GM20431 (cell line): ENCODE results near the gene SH2D3C.

Experiments
- in situ Hi-C: fragments of 300-500 bp; cut with MseI, MboI; formaldehyde crosslinking; loops from one replicate; pipeline ENCODE4 v1.15.0; 2020; ENCODE audit warnings: low sequenced_read_pairs; ENCODE audit not compliant: unreplicated experiment

Gene SH2D3C

DNA sequence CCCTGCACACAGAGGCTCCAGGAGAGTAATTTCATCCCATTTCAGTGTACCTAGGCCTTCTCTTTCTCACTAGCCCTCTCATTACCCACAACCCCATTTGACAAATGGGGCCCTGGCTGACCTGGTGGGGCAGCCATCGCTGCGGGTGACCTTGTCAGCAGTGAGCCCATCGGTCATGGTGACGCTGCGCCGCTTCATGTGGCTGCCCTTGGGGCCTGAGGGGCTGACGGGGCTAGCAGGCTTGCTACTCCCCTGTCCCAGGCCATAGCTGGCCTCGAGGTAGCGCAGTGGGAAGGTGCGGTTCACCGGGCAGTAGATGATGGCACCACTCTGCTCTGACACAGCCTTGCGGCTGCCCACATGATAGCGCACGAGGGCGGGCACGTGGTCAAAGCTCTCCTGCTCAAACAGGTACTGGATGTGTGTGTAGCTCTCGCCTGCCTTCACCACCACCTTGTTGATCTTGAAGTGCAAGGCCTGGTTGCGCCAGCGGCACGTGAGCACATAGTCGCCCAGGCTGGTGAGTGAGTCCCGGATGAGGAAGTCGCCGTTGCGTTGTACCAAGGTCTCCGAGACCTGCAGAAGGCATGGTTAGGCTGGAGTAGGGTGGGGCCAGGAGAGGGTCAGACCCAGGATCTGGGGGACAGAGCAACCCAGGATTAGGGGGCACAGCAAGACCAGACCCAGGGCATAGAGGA is 29.2 kb downstream of the SH2D3C start:
- in situ Hi-C loops, result no loop called here

DNA sequence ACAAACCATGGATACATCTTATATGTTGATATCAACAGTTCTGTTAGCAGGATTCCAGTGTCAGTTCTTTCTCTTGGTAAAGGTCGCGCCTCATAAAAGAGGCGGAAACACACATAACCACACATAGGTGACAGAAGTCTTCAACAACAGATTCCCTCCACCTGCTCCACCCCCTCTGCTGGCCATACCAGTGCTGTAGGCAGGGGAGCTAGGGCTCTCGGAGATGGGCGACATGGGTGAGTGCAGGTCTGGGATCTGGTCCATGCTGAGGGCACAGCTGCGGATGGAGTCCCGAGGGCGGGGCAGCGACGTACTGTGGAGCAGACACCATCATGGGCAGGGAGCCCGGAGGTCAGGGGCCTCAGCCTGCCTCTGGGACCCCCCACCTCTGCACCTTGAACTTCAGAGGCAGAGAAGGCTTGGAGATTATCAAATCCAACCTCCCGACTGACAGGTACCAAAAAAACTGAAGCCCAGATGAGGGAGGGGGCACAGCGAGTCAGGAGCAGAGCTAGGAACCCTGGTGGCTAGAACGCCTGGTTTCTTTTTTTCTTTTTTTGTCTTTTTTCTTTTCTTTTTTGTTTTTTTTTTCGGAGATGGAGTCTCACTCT is 31.4 kb downstream of the SH2D3C start:
- in situ Hi-C loops, result no loop called here

DNA sequence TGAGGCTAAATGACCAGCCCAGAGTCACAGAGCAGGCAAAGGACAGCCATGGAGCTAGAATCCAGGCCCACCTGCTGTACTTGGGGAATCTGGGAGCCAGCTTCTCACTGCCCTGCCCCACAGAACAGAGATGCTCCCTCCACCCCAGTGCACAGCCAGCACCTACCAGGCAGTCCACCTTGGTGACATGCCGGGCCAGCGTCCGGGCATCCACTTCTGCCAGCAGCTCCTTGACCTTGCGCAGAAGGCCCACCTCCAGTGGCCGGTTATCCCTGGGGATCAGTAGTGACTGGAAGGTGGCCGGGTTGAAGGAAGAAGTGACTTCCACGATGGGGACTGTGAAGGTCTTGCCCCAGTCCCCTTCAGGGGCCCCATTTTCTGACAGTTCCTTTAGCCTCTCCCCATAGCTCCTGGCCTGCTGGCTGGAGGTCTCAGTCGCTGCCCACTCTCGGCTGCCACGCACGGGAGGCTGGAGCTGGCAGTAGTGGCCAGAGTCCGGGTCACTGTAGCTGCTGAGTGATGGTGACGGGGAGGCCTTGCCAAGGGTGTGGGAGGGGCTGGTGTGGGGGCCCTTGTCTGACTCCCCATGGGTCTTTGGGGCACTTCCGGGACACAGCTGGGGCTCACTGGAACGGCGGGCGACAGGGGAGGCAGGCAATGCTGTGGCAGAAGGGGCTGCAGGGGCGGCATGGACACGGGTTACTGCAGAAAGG is 33.9 kb downstream of the SH2D3C start:
- in situ Hi-C loops, result no loop called here

DNA sequence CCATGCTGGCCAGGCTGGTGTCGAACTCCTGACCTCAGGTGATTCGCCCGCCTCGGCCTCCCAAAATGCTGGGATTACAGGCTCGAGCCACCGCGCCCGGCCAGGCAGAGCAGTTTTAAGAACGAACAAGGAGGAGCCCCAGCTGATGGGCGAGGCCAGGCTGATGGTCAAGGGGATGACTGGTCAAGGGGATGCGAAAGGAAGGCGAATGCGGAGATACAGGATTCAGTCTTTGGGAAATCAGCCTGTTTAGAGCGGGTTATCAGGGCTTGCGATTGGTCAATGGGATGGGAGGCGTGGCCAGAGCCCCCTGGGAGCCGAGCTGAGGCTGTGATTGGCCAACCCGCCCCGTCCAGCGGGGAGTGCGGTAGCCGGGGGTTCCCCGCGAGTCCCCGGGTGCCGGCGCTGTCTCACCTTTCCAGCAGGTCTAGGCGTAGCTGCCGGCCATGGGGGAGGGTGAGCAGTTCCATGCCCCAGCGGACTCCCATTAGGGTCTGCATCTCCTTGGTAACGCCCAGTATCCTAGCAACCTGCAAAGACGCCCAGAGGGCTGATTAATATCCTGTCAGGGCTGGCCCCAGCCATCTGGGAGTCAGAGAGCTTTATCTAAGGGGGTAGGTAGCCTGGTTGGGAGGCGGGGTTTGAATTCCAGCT is 35.9 kb downstream of the SH2D3C start:
- in situ Hi-C loops, result no loop called here

DNA sequence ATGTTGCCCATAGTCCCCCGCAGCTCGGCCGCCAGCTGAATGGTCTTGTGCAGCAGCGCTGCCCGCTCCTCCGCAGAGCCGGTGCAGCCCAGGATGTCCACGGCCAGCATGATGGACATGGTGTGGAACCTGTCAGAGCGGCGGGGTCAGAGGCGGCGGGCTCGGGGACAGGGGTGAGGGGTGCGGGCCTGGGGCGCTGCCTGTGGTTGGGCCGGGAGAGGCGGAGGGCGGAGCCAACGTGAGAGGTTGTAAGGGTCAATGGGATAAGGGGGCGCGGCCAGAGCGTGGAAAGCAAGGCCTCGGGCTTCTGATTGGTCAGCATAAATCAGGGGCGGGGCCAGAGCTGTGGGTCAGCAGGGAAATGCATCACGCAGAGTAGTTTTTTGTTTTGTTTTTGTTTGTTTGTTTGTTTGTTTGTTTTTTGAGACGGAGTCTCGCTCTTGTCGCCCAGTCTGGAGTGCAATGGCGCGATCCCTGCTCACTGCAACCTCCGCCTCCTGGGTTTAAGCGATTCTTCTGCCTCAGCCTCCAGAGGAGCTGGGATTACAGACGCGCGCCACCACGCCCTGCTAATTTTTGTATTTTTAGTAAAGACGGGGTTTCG is 36.5 kb downstream of the SH2D3C start:
- in situ Hi-C loops, result no loop called here

DNA sequence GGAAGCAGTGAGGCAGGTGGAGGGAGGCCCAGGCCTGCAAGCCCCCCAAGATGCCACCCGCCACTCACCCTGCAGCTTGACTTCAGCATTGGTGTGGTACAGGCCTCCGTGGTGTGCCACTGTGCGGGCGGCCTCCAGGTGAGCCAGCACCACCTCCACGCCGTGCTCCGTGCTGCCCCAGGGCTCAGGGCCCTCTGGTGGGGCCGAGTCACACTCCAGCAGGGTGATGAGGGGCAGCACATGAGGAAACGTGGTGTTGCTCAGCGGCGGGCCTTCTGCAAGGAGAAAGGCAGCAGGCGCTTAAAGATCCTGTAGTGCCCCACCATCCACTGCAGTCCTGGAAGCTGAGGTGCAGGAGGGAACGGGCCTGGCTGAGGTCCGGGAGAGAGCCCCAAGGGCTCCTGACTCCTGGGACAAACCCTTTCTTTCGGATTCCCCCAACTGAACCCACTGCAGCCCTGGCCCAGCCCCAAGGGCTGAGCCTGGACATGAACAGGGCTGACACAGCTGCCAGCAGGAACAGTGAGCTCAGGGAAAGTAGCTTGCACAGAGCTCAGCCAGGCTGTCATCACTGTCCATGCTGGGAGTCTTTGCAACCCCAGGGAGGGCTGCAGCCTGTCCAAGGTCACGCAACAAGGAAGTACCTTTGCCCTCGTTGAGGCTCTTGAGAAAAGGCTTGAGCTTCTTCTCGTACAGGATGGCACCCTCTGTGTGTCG is 38.7 kb downstream of the SH2D3C start:
- in situ Hi-C loops, result no loop called here

DNA sequence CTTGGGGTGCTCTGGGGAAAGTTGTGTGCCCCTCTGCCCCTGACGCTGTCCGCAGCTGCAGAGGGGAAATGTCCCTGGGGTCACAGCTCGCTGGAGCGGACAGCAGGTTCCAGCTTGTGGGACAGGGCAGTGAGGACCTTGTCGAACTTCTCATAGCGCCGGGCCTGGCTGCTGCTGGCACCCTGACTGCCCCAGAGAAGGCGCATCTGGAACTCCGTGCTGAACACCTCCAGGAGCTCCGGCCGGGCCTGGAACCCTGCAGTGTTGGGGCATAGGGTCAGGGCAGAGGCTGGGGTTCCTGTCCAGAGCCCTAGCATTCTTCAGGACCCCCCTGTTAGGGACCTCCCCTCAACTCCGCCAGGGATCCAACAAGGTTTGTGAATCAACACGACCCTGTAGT is 39.8 kb downstream of the SH2D3C start:
- in situ Hi-C loops, result no loop called here

DNA sequence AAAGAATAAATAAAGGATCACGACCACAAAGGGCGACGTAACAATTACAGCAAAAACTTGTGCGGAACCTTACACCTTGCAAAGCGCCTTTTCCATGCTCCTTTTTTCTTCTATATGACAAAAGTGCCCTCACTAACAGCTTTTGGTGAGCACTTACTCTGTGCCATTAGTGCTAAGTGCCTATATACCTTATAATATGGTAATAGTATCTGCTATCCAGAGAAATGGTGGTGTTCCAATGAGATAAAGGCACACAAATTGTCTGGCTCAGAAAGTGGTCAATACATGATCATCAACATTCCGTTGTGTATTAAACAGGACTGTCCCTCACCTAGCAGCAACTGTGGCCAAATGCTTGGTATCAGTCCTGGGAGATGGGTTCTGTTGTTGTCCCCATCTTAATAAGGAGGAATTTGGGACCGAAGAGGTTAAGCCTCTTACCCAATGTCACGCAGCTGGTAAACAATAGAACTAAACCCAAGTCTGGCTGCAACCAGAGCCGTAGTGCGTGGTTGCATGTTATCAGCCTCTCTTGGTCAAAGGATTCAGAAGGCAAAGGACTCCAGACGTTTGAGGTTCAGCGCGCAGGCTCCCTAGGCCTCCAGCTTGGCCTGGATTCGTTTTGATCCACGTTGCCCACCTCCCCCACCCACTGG is 42.8 kb downstream of the SH2D3C start:
- in situ Hi-C loops, result no loop called here

DNA sequence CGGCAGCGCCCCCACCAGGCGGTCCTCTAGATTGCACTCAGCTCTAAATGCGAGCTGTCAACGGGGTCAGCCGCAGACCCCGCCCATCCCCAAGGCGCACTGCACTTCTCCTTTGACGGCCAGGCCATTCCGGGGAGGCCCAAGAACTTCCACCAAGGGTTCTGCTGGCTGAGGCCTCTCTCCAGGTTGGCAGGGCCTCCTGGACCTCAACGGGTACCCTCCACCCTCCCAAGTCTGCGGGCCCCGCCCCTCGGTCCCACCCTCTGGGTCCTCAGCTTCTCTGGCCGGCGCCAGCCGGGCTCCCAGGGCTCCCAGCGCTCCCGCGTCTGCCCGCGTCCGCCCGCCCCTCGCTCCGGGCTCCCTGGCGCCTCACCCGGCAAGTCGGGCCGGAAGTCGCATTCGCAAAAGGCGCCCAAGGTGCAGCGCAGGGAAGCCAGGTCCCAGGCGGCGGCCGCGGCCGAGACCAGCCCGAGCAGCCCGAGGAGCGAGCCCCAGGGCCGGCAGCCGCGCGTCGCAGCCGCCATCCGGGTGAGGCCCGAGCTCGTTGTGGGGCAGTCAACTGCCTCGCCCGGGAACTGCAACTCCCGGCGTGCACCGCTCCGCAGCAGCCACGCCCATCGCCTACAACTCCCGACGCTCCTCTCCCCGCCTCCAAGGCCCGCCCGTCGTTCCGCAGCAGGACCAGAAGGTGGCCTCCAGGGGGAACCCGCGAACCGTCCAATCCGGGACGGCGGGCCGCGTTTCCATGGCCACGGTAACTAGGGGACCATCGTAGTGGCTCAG is 43.5 kb downstream of the SH2D3C start, which contains the start of gene TOR2A:
TOR2A (minus strand) TSS at position 548 of the 783 bp plus-strand sequence; CDS start at position 524, 24 bp downstream.
- in situ Hi-C loops, result no loop called here

DNA sequence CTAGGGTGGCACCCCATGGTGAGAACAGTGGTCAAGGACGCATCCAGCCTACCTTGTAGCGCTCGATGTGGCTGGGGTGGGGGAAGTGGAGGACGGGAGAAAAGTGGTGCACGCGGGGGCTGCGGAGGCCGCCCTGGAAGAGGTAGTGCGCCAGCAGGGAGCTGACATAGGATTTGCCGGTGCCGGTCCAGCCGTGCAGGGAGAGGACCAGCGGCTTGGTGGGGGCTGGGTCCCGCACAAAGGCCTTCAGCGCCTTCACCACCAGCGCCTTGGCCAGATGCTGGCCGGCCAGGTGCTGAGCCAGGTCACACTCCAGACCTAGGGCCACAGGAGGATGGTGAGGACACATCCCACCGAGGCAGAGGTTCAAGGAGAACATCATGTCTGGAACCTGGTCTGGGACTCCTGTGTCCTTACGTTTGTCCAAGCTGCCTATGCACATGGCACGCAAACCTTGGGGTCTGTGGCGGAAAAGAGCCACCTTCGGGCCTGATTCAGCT is 44.2 kb downstream of the SH2D3C start:
- in situ Hi-C loops, result no loop called here

DNA sequence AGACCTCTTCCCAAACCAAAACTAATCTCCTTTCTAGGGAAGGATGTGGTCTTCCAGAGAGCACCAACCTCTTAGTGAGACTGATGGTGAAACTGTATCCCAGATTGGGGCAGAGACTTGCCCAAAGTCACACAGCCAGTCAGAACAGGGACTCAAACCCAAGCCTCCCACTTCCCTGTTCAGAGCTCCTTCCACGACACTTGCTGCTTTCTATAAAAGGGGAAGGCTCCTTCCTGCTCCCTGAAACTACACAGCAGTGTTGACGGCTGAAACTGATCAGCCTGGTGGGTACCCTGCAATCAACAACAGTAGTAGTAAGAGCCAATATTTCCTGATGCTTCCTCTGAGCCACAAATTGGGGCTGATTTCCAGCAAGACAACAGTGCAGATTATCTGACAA is 44.9 kb downstream of the SH2D3C start:
- in situ Hi-C loops, result no loop called here

DNA sequence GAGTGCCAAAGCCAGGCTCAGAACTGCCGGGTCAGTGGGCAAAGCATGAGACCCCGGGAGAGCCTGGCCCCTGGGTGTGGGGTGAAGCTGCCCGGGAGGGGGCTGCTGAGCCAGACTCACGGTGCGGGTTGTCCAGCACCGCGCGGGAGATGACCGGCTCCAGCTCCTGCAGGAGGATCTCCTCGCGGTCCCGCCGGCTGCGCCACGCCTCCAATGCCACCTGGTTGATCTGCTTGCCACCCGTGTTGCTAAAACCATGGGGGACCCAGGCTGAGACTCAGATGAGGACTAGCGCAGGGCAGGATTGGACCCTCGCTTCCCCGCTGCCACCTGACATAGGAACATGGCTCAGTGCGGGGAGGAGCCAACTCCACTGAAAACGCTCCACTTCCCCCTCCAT is 46.0 kb downstream of the SH2D3C start:
- in situ Hi-C loops, result no loop called here

DNA sequence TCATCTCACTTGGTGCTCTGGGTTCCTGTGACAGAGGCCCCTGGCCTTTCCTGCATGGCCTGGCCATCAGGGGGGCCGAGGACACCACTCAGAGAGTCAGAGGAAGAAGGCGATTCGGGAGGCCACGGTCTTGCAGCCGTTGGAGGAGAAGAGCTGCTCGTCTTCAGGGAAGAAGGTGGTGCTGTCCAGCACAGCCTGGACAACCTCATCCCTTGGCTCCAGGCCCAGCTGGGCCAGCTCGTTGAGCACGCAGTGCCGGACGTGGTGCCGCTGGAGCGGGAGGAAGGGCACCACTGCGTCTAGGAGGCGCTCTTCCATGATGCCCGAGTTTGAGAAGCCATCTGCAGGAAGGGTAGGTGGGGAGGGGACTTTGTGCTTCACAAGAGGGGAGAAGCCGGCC is 46.5 kb downstream of the SH2D3C start:
- in situ Hi-C loops, result no loop called here

DNA sequence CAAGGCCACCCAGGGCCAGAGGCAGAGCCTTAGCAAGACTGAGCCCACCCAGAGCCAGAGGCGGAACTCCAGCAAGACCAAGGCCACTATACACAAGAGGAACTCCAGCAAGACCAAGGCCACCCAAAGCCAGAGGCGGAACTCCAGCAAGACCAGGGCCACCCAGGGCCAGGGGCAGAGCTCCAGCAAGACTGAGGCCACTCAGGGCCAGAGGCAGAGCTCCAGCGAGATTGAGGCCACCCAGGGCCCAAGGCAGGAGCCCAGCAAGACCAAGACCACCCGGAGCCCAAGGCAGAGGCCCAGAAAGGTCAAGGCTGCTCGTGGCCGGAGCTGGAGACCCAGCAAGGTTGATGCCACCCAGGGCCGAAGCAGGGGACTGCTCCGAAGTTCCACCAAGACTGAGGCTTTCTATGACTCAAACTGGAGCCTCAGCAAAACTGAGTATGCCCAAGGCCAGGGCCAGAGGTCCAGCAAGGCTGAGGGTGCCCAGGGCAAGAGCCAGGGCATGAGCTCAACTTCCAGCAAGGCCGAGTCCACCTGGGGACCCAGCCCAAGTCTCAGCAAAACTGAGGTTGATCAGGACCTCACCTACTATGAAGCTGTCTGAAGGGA is 47.6 kb downstream of the SH2D3C start:
- in situ Hi-C loops, result no loop called here

DNA sequence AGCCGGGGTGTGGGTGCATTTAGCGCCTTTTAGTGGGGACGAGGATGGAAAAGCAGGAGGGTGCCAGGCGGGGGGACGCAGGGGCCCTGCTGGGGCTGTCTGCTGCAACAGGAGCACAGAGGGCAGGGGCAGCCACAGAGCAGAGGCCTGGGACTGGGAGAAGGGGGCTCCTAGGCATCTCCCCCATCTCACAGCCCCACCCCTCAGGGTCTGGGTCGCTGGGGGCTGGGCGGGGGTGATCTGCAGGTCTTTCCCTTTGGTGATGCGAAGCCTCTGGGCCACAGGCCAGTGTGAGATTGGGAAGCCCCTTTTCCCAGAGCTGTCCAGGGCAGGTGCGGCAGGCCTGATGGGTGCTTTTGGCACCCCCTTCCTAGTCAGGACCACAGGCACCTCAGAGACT is 48.2 kb downstream of the SH2D3C start:
- in situ Hi-C loops, result no loop called here

DNA sequence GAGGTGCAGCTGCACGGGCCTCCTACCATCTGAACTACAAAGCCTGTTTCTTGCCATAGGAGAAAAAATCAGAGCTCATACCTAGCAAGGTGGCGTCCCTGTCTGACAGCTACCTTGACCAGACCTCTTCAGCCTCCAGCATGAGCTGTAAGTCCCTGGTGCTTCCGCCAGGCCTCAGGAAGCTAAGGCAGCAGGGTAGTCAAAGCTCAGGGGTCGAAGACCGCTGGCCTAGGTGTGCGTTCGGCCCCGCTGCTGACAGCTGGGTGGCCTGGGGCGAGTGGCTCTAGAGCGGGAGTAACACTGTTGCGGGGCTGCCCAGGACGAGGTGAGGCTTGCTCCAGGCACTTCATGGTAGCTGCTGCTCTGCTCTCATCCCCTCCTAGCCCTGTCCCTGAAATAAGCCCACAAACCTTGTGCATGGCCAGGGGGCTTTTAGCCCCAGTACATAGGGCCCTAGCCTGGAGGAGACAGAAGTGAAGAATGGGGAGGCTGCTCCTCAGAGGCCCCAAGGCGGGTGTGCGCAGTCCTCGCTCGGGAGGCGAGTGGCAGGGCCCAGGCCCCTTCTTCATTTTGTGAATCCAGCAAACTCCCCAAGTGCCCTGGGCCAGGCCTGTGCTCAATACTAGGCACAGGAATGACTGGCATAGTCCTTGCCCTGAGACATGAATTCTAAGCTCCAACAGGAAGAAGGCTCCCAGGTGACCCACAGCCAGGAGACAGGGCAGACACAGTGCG is 48.8 kb downstream of the SH2D3C start:
- in situ Hi-C loops, result no loop called here

DNA sequence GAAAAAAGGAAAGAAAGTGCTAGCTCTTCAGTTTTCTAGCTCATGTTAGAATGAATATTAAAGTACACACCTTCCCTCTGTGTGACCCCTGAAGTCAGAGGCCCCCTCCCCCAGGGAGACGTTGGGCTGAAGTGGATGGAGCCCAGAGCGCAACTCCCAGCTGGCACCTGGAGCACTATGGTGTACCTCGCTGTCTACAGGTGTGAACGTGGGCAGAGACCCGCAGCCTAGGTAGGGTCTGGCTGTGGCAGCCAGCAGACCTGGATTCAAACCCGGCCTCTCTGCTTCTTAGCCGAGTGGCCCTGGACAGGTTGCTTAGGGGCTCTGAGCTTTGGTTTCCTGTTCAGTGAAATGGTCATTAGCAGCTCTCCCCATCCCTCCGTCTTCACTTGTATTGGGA is 49.7 kb downstream of the SH2D3C start:
- in situ Hi-C loops, result no loop called here
